ENCODE measurements around the gene MAPK1.
"Not testable (repeated sequence)": the region's sequence is repeated elsewhere in the genome, so short reads cannot be mapped to it uniquely, and the experiment has no call there.

Gene MAPK1

DNA sequence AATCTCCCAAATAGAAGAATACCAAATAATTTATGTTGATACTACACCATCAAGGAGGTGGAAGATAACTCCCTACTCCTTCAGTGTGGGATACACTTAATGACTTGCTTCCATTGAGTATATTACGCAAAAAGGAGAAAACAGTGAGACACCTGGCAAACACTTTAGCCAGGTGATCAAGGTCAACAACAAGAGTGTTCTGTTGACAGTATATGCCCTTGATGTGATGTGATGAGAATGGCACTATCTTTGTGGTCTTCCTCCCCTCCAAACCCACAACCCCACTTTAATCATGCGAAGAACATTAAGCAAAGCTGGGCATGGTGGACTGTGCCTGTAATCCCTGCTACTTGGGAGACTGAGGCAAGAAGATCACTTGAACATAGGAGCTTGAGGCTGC is 26.0 kb downstream of the MAPK1 start:
- H3K36me3 Mint-ChIP-seq = peaks cover 3% of the 10 kb centered on the region
- no peaks in the 10 kb centered on the region for H3K9me3 Mint-ChIP-seq (ENCODE audit: low read depth)
- no peaks in the 10 kb centered on the region for H3K27me3 Mint-ChIP-seq
- H3K4me1 Mint-ChIP-seq (ENCODE audit: low read depth) = peaks cover 63% of the 10 kb centered on the region
- no peak overlapping the region for H3K4me3 Mint-ChIP-seq
- no peak overlapping the region for H3K27ac Mint-ChIP-seq

DNA sequence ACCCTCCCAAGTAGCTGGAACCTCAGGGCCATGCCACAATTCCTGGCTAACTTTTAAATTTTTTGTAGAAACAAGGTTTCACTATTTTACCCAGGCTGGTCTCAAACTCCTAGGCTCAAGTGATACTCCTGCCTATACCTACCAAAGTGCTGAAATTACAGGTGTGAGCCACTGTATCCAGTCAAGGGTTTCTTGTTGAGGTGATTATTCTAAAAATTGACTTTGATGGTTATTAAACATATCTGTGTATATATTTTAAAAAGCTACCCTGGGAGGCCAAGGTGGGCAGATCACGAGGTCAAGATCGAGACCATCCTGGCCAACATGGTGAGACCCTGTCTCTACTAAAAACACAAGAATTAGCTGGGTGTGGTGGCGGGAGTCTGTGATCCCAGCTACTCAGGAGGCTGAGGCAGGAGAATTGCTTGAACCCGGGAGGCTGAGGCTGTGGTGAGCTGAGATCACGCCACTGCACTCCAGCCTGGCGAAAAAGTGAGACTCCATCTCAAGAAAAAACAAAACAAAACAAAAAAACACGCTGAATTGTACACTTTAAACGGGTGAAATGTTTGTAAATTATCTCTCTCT is 27.1 kb downstream of the MAPK1 start:
- H3K27ac Mint-ChIP-seq = no peak overlapping the region

DNA sequence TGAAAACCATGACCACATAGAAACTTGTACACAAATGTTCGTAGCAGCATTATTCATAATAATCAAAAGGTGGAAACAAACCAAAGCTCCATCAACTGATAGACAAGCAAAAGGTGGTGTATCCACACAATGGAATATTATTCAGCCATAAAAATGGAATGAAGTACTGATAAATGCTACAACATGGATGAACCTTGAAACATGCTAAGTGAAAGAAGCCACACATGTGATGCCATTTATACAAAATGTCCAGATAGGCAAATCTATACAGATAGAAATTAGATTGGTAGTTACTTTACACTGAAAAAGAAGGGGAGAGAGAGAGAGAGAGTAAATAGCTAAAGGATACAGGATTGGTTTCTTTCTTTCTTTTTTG is 27.7 kb downstream of the MAPK1 start:
- Mint-ChIP-seq H3K27me3 (no peaks in the 10 kb centered on the region), H3K4me1 (ENCODE audit: low read depth) (peaks cover 66% of the 10 kb centered on the region), H3K36me3 (no peaks in the 10 kb centered on the region), H3K9me3 (ENCODE audit: low read depth) (no peaks in the 10 kb centered on the region), H3K27ac (no peak overlapping the region), H3K4me3 (no peak overlapping the region)

More for the DNA sequence above, 27.1 kb downstream of the MAPK1 start:
- peaks cover 62% of the 10 kb centered on the region for H3K4me1 Mint-ChIP-seq (ENCODE audit: low read depth)
- H3K36me3 Mint-ChIP-seq = no peaks in the 10 kb centered on the region
- no peaks in the 10 kb centered on the region for H3K9me3 Mint-ChIP-seq (ENCODE audit: low read depth)
- H3K4me3 Mint-ChIP-seq = no peak overlapping the region
- no peaks in the 10 kb centered on the region for H3K27me3 Mint-ChIP-seq

DNA sequence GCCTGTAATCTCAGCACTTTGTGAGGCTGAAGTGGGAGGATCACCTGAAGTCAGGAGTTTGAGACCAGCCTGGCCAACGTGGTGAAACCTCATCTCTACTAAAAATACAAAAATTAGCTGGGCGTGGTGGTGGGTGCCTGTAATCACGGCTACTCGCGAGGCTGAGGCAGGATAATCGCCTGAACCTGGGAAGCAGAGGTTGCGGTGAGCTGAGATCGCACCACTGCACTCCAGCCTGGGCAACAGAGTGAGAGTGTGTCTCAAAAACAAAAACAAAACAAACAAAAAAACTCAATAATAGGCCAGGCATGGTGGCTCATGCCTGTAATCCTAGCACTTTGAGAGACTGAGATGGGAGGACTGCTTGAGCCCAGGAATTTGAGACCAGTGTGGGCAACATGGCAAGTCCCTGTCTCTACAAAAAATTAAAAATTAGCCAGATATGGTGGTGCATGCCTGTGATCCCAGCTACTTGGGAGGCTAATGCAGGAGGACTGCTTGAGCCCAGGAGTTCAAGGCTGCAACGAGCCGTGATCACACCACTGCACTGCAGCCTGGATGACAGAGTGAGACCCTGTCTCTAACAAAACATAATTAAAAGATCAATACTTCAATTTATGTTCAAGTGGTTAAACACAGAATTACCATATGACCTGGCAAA is 28.2 kb downstream of the MAPK1 start:
- H3K27me3 Mint-ChIP-seq; H3K36me3 Mint-ChIP-seq; H3K9me3 Mint-ChIP-seq (ENCODE audit: low read depth); H3K4me3 Mint-ChIP-seq; H3K27ac Mint-ChIP-seq: not testable (repeated sequence)
- H3K4me1 Mint-ChIP-seq (ENCODE audit: low read depth) = peaks cover 65% of the 10 kb centered on the region

DNA sequence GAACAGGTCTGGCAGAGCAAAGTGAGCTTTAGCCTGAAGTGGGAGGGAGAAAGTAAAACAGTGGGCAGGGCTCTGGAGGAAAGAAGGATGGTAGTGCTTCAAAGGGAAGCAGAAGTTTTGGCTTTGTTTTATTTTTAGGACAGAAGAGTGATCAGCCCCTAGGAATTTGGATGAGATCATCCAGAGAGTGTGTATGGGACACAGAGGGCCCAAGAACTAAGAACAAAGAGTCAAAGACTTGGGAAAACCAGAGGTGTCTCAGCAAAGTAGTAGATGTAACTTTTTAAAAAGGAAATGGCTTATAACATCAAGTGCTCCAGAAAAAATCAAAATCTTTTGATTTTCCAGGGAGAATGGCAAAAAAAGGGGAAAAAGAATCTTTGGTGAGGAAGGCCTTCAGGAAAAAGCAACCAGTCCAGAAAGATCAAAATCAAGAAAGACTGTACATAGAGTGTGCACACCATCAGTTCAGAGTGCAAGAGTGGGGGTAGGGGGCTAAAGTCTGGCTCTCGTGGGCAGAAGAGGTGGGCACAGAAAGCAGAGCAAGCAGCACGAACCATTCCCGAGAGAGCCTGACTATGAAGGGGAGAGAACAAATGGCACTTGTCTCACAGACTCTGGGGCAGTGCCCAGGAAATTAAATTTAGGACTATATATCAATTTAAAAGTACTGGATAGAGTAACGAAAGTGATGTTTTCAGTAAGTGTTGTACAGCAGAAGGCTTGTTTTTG is 30.0 kb downstream of the MAPK1 start:
- Mint-ChIP-seq H3K27ac (peak overlapping the region; percentile 35), H3K4me1 (ENCODE audit: low read depth) (peaks cover 56% of the 10 kb centered on the region), H3K4me3 (no peak overlapping the region), H3K27me3 (no peaks in the 10 kb centered on the region), H3K36me3 (no peaks in the 10 kb centered on the region), H3K9me3 (ENCODE audit: low read depth) (no peaks in the 10 kb centered on the region)

DNA sequence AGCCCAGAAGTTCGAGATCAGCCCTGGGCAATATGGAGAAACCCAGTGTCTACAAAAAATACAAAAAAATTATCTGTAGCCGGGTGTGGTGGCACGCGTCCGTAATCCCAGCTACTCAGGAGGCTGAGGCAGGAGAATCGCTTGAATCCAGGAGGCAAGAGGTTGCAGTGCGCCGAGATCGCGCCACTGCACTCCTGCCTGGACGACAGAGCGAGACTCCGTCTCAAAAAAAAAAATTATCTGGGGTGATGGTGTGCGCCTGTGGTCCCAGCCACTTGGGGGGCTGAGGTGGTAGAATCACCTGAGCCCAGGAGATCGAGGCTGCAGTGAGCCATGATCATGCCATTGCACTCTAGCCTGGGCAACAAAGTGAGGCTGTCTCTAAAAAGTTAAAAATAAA is 31.0 kb downstream of the MAPK1 start:
- H3K4me1 Mint-ChIP-seq (ENCODE audit: low read depth) = peaks cover 63% of the 10 kb centered on the region
- not testable (repeated sequence) for H3K27me3 Mint-ChIP-seq; H3K4me3 Mint-ChIP-seq; H3K27ac Mint-ChIP-seq; H3K9me3 Mint-ChIP-seq (ENCODE audit: low read depth); H3K36me3 Mint-ChIP-seq

DNA sequence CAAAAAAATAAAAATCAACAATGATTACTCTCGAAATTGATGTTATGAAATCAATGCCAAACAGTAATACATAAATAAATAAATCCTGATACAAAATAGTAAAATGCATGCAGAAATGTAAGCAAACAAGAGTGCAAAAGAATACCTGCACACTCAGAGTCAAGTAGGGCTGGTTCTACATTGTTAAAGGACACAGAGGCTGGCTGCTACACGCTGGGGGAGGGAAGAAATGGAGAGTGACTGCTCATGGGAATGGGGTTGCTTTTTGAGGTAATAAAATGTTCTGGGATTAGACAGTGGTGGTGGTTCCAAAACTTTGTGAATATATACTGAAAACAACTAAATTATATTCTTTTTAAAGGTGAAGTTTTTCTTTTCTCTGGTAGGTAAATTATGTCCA is 32.1 kb downstream of the MAPK1 start:
- no peak overlapping the region for H3K27ac Mint-ChIP-seq
- H3K36me3 Mint-ChIP-seq = no peaks in the 10 kb centered on the region
- H3K4me1 Mint-ChIP-seq (ENCODE audit: low read depth) = peaks cover 67% of the 10 kb centered on the region
- no peaks in the 10 kb centered on the region for H3K9me3 Mint-ChIP-seq (ENCODE audit: low read depth)
- H3K27me3 Mint-ChIP-seq = no peaks in the 10 kb centered on the region
- no peak overlapping the region for H3K4me3 Mint-ChIP-seq

DNA sequence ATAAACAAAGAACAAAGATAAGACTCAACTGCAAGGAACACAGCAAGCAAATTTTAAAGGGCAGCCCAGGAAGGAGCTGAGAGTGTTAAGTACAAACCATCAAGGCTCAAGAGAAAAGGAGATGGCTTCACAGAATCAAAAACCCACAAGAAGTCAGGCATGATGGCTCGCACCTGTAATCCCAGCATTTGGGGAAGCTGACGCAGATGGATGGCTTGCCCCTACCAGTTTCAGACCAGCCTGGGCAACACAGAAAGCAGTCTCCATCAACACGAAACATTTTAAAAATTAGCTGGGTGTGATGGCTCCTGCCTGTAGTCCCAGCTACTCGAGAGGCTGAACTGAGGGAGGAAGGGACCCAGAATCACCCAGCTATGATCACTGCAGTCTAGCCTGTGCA is 32.6 kb downstream of the MAPK1 start:
- no peaks in the 10 kb centered on the region for H3K27me3 Mint-ChIP-seq
- peak overlapping the region; percentile 50 for H3K27ac Mint-ChIP-seq
- H3K36me3 Mint-ChIP-seq = no peaks in the 10 kb centered on the region
- H3K9me3 Mint-ChIP-seq (ENCODE audit: low read depth) = no peaks in the 10 kb centered on the region
- H3K4me1 Mint-ChIP-seq (ENCODE audit: low read depth) = peaks cover 69% of the 10 kb centered on the region
- no peak overlapping the region for H3K4me3 Mint-ChIP-seq

DNA sequence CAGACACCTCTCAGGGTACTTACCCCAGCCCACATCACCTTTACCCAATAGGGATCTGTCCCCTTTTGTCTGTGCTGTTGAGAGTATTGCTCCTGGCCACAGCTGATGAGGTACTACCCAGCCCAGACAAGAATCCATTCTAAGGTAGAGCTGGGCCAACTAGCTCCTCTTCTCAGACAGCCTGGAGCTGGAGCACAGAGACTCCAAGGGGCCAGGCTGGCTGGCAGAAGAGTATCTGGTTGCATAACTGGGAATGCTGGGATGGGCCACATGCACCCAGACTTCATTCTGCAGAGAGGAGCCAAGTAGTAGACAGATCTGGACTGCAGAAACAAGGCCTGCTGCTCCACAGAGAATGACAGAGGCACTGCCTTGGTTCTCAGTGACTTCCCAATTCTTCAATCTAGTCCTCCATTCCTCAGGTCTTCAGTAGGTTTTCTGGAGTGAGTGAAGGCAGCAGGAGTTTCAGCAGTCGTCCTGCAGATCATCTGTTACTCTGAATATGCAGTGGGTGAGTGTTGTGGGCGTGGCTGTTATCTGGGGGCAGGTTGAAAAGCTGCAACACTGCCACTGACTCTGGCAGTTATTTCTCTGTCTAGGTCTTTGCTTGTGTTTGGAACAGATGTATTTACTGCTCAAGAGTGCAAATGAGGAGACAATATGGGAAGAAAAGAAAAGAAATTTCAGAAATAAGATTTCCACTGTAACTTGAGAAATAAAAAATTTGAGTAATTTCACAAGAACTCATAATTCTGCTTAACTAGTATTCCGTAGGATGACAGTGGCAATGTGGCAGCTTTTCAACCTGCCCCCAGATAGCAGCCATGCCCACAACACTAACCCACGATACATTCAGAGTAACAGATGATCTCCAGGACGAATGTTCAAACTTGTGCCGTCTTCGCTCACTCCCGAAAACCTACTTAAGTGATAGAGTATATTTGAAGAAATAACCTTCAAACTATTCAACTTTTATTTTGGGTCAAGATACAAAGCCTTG is 34.9 kb downstream of the MAPK1 start:
- no peak overlapping the region for H3K4me3 Mint-ChIP-seq
- H3K27me3 Mint-ChIP-seq = no peaks in the 10 kb centered on the region
- no peaks in the 10 kb centered on the region for H3K36me3 Mint-ChIP-seq
- peaks cover 79% of the 10 kb centered on the region for H3K4me1 Mint-ChIP-seq (ENCODE audit: low read depth)
- H3K9me3 Mint-ChIP-seq (ENCODE audit: low read depth) = no peaks in the 10 kb centered on the region
- peak overlapping the region; percentile 17 for H3K27ac Mint-ChIP-seq

DNA sequence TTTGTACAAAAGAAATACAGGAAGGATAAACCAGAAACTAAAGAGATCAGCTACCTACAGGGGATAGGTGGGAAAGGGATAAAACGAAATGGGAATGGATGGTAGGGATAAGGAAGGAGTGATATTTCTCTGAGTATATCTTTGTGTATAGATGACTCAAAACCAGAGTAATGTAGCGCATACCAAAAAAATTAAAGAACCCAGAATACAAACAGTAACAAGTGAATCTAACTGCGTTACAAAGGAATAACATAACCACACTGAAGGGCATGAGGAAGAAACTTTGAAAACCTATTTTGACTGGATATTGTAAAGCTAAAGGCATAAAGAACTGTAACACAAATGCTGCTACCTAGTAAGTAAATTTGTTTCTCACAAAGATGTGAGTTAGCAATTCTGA is 37.9 kb downstream of the MAPK1 start:
- no peaks in the 10 kb centered on the region for H3K27me3 Mint-ChIP-seq
- H3K36me3 Mint-ChIP-seq = no peaks in the 10 kb centered on the region
- H3K27ac Mint-ChIP-seq = peak overlapping the region; percentile 1
- no peak overlapping the region for H3K4me3 Mint-ChIP-seq
- H3K4me1 Mint-ChIP-seq (ENCODE audit: low read depth) = peaks cover 77% of the 10 kb centered on the region
- no peaks in the 10 kb centered on the region for H3K9me3 Mint-ChIP-seq (ENCODE audit: low read depth)

DNA sequence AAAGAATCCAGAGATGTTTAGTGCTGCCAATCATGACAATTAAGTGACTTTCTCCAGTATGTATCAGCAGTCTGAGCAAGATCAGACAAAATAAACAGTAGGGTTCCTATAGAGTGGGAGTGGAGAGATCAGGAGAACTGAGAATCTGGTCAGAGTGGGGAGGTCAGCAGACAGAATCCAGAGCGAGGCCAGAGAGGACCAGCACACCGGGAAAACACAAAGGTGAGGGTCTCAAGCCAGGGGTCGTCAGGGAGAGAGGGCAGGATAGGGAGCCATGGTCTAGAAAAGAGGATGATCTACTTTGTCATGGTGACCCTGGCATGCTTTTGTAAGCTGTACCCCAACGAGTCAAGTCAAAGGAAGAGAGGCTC is 39.2 kb downstream of the MAPK1 start:
- H3K4me1 Mint-ChIP-seq (ENCODE audit: low read depth) = peaks cover 85% of the 10 kb centered on the region

DNA sequence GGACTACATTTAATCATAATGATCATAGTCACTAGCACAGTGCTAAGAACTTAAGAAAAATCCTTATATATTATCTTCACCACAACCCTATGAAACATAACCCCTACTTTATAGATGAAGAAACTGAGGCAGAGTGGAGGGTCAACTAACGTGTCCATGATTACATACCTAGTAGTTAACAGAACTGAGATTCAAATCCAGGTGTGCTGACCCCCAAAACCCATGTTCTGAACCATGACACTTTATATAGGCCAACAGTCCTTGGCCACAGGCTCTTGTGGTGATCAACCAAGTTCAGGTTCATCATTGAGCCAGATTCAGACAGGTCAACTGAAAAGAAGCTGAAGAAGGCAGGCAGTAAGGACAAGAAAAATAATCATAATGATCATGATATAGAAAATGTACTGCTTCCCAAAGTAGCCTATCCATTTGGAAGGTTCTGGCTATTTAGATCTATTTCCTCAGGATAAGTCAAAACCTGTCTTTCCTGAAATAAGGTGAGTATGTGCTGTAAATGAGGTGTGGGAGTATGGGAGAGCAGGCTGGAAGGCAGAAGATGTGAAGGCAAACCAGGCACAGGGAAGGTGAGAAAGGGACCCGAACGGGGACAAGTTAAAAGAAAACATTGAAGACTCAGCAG is 39.7 kb downstream of the MAPK1 start:
- no peaks in the 10 kb centered on the region for H3K27me3 Mint-ChIP-seq
- peak overlapping the region; percentile 41 for H3K27ac Mint-ChIP-seq
- H3K4me3 Mint-ChIP-seq = no peak overlapping the region
- H3K9me3 Mint-ChIP-seq (ENCODE audit: low read depth) = no peaks in the 10 kb centered on the region
- H3K36me3 Mint-ChIP-seq = no peaks in the 10 kb centered on the region
- H3K4me1 Mint-ChIP-seq (ENCODE audit: low read depth) = peaks cover 84% of the 10 kb centered on the region

More for the DNA sequence above, 39.2 kb downstream of the MAPK1 start:
- peak overlapping the region; percentile 41 for H3K27ac Mint-ChIP-seq
- no peak overlapping the region for H3K4me3 Mint-ChIP-seq
- no peaks in the 10 kb centered on the region for H3K27me3 Mint-ChIP-seq
- no peaks in the 10 kb centered on the region for H3K36me3 Mint-ChIP-seq
- H3K9me3 Mint-ChIP-seq (ENCODE audit: low read depth) = no peaks in the 10 kb centered on the region

DNA sequence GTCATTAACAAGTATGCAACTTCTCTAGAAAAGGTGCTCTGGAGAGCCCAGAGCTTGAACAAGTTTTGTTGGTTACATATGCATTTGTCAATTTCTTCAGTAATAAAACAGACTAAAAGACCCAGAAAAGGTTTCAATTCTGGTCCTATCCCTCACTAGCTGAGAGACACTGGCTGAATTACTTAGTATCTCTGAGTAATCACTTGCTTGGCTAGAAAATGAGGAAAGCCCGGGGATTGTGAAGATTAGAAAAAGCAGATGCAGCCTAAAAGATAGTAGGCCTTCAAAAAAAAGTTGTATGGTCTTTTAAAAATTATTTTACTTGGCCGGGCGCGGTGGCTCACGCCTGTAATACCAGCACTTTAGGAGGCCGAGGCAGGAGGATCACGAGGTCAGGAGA is 41.2 kb downstream of the MAPK1 start:
- no peaks in the 10 kb centered on the region for H3K36me3 Mint-ChIP-seq
- peaks cover 77% of the 10 kb centered on the region for H3K4me1 Mint-ChIP-seq (ENCODE audit: low read depth)
- H3K9me3 Mint-ChIP-seq (ENCODE audit: low read depth) = no peaks in the 10 kb centered on the region
- H3K27me3 Mint-ChIP-seq = no peaks in the 10 kb centered on the region
- no peak overlapping the region for H3K4me3 Mint-ChIP-seq
- H3K27ac Mint-ChIP-seq = no peak overlapping the region

DNA sequence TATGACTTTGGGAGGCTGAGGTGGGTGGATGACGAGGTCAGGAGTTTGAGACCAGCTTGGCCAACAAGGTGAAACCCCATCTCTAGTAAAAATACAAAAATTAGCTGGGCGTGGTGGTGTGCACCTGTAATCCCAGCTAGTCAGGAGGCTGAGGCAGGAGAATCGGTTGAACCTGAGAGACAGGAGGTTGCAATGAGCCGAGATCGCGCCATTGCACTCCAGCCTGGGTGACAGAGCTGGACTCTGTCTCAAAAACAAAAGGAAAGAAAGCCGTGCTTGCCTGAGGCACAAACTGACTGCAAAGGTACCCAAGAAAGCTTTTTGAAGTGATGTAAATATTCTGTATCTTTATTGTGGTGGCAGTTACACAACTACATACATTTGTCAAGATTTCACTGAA is 42.5 kb downstream of the MAPK1 start:
- not testable (repeated sequence) for H3K36me3 Mint-ChIP-seq; H3K9me3 Mint-ChIP-seq (ENCODE audit: low read depth); H3K4me3 Mint-ChIP-seq; H3K27ac Mint-ChIP-seq; H3K27me3 Mint-ChIP-seq
- H3K4me1 Mint-ChIP-seq (ENCODE audit: low read depth) = peaks cover 78% of the 10 kb centered on the region

Measured in activated naive CD8-positive, alpha-beta T cell (primary cell).